ENCODE data around the gene MICAL2. TPM values are rescaled to one million over a fixed set of nuclear protein-coding genes. Genes with fewer than 3 reads are reported as not detected.
A peak's percentile ranks its signal among the peaks of the same experiment; 100 is the strongest.

Gene MICAL2
- total and polyA plus RNA-seq, 2 donors (not counting 3 experiments of a cell fraction or from before 2014, with no cell fraction given): 67.6 to 200 TPM

DNA sequence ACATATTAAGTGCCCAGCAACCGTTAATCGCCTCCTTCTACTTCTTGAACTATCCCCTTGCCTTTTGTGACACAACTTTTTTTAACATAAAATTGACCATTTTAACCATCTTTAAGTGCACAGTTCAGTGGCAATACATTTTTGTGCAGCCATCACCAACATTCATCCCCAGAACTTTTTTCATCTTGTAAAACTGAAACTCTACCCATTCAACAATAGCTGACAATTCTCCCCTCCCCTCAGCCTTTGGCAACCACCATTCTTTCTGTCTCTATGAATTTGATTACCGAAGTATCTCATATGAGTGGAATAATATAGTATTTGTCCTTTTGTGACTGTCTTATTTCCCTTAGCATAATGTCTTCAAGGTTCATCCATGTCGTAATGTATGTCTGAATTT, 66.0 kb downstream of the MICAL2 start:
- no peak for FAIRE-seq
- H3K27me3 ChIP-seq (ENCODE audit: control insufficient read depth in 2 of 2, insufficient read depth in 2 of 2, low read length in 2 of 2): no peaks in the 10 kb centered on the region
- H3K4me2 ChIP-seq (ENCODE audit: insufficient read depth, low read length): peak overlapping the region; percentile 26
- no peak overlapping the region for H2AFZ ChIP-seq (ENCODE audit: low read depth, low read length)
- H3K36me3 ChIP-seq (ENCODE audit: control insufficient read depth in 2 of 2, extremely low read depth in 1 of 2, insufficient read depth in 2 of 2, low read length in 2 of 2): no peaks in the 10 kb centered on the region
- TF ChIP-seq POLR2A (IDR thresholded peaks at IDR 0.05; ENCODE audit: low read depth, low read length) (peak; percentile 32), EZH2 (IDR thresholded peaks at IDR 0.05; ENCODE audit: borderline replicate concordance, low read depth, low read length, severe bottlenecking) (no peak), JUN (IDR thresholded peaks at IDR 0.05; ENCODE audit: borderline replicate concordance, insufficient read depth, insufficient read length, low read depth) (no peak)
- TF ChIP-seq, protein P1, sequence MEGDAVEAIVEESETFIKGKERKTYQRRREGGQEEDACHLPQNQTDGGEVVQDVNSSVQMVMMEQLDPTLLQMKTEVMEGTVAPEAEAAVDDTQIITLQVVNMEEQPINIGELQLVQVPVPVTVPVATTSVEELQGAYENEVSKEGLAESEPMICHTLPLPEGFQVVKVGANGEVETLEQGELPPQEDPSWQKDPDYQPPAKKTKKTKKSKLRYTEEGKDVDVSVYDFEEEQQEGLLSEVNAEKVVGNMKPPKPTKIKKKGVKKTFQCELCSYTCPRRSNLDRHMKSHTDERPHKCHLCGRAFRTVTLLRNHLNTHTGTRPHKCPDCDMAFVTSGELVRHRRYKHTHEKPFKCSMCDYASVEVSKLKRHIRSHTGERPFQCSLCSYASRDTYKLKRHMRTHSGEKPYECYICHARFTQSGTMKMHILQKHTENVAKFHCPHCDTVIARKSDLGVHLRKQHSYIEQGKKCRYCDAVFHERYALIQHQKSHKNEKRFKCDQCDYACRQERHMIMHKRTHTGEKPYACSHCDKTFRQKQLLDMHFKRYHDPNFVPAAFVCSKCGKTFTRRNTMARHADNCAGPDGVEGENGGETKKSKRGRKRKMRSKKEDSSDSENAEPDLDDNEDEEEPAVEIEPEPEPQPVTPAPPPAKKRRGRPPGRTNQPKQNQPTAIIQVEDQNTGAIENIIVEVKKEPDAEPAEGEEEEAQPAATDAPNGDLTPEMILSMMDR (IDR thresholded peaks at IDR 0.05; ENCODE audit: extremely low read depth in 1 of 2, insufficient read depth in 1 of 2, low read depth in 1 of 2, low read length in 2 of 2): no peak
- TSS peak; percentile 97 for BruUV-seq (replicated peaks)
- peak overlapping the region; percentile 76 for H3K27ac ChIP-seq (ENCODE audit: insufficient read depth, low read depth, low read length)
- dilution Hi-C loops (cut with MboI; ENCODE audit: extremely low pct_ligation_motif_present, low sequenced_read_pairs): no loop called here
- intact Hi-C loops (cut with micrococcal nuclease): no loop called here
- no peaks in the 10 kb centered on the region for H3K9me1 ChIP-seq (replicated peaks; ENCODE audit: control insufficient read depth, extremely low read depth, insufficient read depth, low read length)
- CTCF ChIA-PET: interaction anchor here (0.6 to 1.2 kb wide), 2 partner anchors 8 to 10 kb away, joined by 3 to 4 read pairs; no protein-coding TSS in a partner anchor
- H3K4me1 ChIP-seq (ENCODE audit: control insufficient read depth, extremely low read depth, insufficient read depth, low read length): peaks cover 26% of the 10 kb centered on the region
- no peaks in the 10 kb centered on the region for H3K9me3 ChIP-seq (replicated peaks; ENCODE audit: control insufficient read depth, insufficient read depth, low read length)
- peak overlapping the region; percentile 52 for H3K9ac ChIP-seq (replicated peaks; ENCODE audit: extremely low read depth, insufficient read depth, low read length)
- POLR2A ChIA-PET: interaction anchor here (1.3 kb wide), 1 partner anchor 25 kb away, joined by 3 read pairs; no protein-coding TSS in a partner anchor
- H4K20me1 ChIP-seq (replicated peaks; ENCODE audit: control insufficient read depth, extremely low read depth, insufficient read depth, low read length): no peaks in the 10 kb centered on the region
- DNase-seq (ENCODE audit: low read depth, low spot score): no peak
- no peak overlapping the region for H3K4me3 ChIP-seq (replicated peaks in 1 of 3; ENCODE audit: insufficient read depth in 1 of 3, low read depth in 1 of 3, low read length in 3 of 3)
- peaks cover 56% of the 10 kb centered on the region for H3K79me2 ChIP-seq (ENCODE audit: control insufficient read depth, insufficient read depth, low read length)

DNA sequence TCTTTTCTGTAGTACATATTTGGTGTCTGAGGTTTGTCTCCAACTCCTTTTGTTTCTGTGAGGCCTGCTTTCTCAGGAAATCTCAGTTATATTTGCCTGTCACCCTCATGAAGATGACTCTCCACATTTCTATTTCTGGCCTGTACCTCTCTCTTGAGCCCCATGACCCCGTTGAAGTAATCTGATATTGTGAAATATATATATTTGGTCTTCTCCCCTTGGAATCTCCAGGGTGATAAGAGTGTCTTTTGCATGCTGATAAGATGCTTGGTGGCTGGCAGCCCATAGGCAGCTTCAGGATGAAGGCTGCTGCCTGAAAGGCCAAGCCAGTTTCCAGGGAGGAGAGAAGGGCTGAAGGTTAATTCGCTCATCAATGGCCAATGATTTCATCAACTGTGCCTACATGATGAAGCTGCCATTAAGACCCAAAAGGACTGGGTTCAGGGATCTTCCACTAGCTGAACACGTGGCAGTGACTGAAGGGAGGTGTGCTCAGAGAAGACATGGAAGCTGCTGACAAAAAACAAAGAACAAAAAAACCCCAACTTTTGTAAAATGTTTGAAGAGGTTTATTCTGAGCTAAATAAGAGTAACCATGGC, 67.4 kb downstream of the MICAL2 start:
- no peak overlapping the region for H2AFZ ChIP-seq (ENCODE audit: low read depth, low read length)
- no peak for TF ChIP-seq FOS (IDR thresholded peaks at IDR 0.05; ENCODE audit: borderline replicate concordance, insufficient read depth, low read length)
- TF ChIP-seq EZH2 (IDR thresholded peaks at IDR 0.05; ENCODE audit: borderline replicate concordance, low read depth, low read length, severe bottlenecking): no peak
- TF ChIP-seq JUN (IDR thresholded peaks at IDR 0.05; ENCODE audit: borderline replicate concordance, insufficient read depth, insufficient read length, low read depth): no peak
- TF ChIP-seq POLR2AphosphoS5 (IDR thresholded peaks at IDR 0.05; ENCODE audit: insufficient read depth, low read depth, low read length): no peak
- TF ChIP-seq GATA2 (IDR thresholded peaks at IDR 0.05; ENCODE audit: insufficient read depth, insufficient read length, low read depth, low read length): no peak
- TF ChIP-seq, protein P1 (IDR thresholded peaks at IDR 0.05; ENCODE audit: extremely low read depth in 1 of 2, insufficient read depth in 1 of 2, low read depth in 1 of 2, low read length in 2 of 2): no peak
- TF ChIP-seq, protein P2, sequence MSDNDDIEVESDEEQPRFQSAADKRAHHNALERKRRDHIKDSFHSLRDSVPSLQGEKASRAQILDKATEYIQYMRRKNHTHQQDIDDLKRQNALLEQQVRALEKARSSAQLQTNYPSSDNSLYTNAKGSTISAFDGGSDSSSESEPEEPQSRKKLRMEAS (IDR thresholded peaks at IDR 0.05; ENCODE audit: insufficient read depth, insufficient read length): no peak
- TF ChIP-seq POLR2A (IDR thresholded peaks at IDR 0.05; ENCODE audit: low read depth, low read length): no peak
- no peak for TF ChIP-seq MYC (IDR thresholded peaks at IDR 0.05; ENCODE audit: low read depth, low read length)
- no peak overlapping the region for H3K4me2 ChIP-seq (ENCODE audit: insufficient read depth, low read length)
- H3K36me3 ChIP-seq (ENCODE audit: control insufficient read depth in 2 of 2, extremely low read depth in 1 of 2, insufficient read depth in 2 of 2, low read length in 2 of 2): no peaks in the 10 kb centered on the region
- dilution Hi-C loops (cut with MboI; ENCODE audit: extremely low pct_ligation_motif_present, low sequenced_read_pairs): no loop called here
- H4K20me1 ChIP-seq (replicated peaks; ENCODE audit: control insufficient read depth, extremely low read depth, insufficient read depth, low read length): no peaks in the 10 kb centered on the region
- POLR2A ChIA-PET: interaction anchor here (1.5 kb wide), 1 partner anchor 22 kb away, joined by 4 read pairs; no protein-coding TSS in a partner anchor
- DNase-seq (ENCODE audit: low read depth, low spot score) (no peak), FAIRE-seq (no peak)
- peaks cover 47% of the 10 kb centered on the region for H3K79me2 ChIP-seq (ENCODE audit: control insufficient read depth, insufficient read depth, low read length)
- intact Hi-C loops (cut with micrococcal nuclease): no loop called here
- no peak overlapping the region for H3K4me3 ChIP-seq (replicated peaks in 1 of 3; ENCODE audit: insufficient read depth in 1 of 3, low read depth in 1 of 3, low read length in 3 of 3)
- no TSS peak for BruUV-seq (replicated peaks)
- H3K27ac ChIP-seq (ENCODE audit: insufficient read depth, low read depth, low read length): peak overlapping the region; percentile 12
- H3K9ac ChIP-seq (replicated peaks; ENCODE audit: extremely low read depth, insufficient read depth, low read length): no peak overlapping the region
- CTCF ChIA-PET: interaction anchor here (1.7 to 1.9 kb wide), 2 partner anchors 13 to 24 kb away, joined by 4 to 6 read pairs; no protein-coding TSS in a partner anchor
- H3K9me3 ChIP-seq (replicated peaks; ENCODE audit: control insufficient read depth, insufficient read depth, low read length): no peaks in the 10 kb centered on the region
- no peaks in the 10 kb centered on the region for H3K9me1 ChIP-seq (replicated peaks; ENCODE audit: control insufficient read depth, extremely low read depth, insufficient read depth, low read length)
- H3K27me3 ChIP-seq (ENCODE audit: control insufficient read depth in 2 of 2, insufficient read depth in 2 of 2, low read length in 2 of 2): no peaks in the 10 kb centered on the region
- H3K4me1 ChIP-seq (ENCODE audit: control insufficient read depth, extremely low read depth, insufficient read depth, low read length): peaks cover 41% of the 10 kb centered on the region

All from endothelial cell of umbilical vein (primary cell).